ENCODE measurements around the gene SNPH.

GRCh38 chr20:1263853-1264252 lies 2.2 kb upstream of the SNPH start:
- TF ChIP-seq CTCF (IDR thresholded peaks at IDR 0.05) (no peak), POLR2A (IDR thresholded peaks at IDR 0.05; ENCODE audit: low read depth) (no peak)

All from esophagus muscularis mucosa (tissue), 3 donors.